Embryonic facial prominence (tissue), 1 donor: ENCODE measurements around the gene TXN.
"Not testable (repeated sequence)": the region's sequence is repeated elsewhere in the genome, so short reads cannot be mapped to it uniquely, and the experiment has no call there.

Source experiments
- DNase-seq: peaks from one replicate; pipeline ENCODE4 v3.0.0-alpha.2; 2016; ENCODE audit errors: extremely low spot score

The TXN gene

GRCh38 chr9:110257097-110257841, 962 bp upstream of the TXN start:
- no peak for DNase-seq

- DNase-seq, result no peak
Measured at GRCh38 chr9:110255463-110256379, 586 bp downstream of the TXN start.

- no peak for DNase-seq
Measured at GRCh38 chr9:110255034-110255462, 1.3 kb downstream of the TXN start.

- DNase-seq, result no peak
Measured at GRCh38 chr9:110254500-110254899, 1.8 kb downstream of the TXN start.

- DNase-seq, result no peak
Measured at GRCh38 chr9:110252509-110253139, 3.7 kb downstream of the TXN start.

- DNase-seq, result not testable (repeated sequence)
Measured at GRCh38 chr9:110251770-110252169, 4.5 kb downstream of the TXN start.

- no peak for DNase-seq
Measured at GRCh38 chr9:110251212-110251611, 5.1 kb downstream of the TXN start.

- no peak for DNase-seq
Measured at GRCh38 chr9:110249603-110250002, 6.7 kb downstream of the TXN start.

- DNase-seq, result no peak
Measured at GRCh38 chr9:110248361-110248760, 7.9 kb downstream of the TXN start.

- no peak for DNase-seq
Measured at GRCh38 chr9:110246214-110246613, 10.1 kb downstream of the TXN start.

GRCh38 chr9:110244616-110245015, 11.7 kb downstream of the TXN start:
- no peak for DNase-seq

GRCh38 chr9:110241858-110242321, 14.4 kb downstream of the TXN start:
- no peak for DNase-seq

GRCh38 chr9:110241260-110241857, 14.9 kb downstream of the TXN start:
- no peak for DNase-seq

- no peak for DNase-seq
Measured at GRCh38 chr9:110240198-110240597, 16.1 kb downstream of the TXN start.

- no peak for DNase-seq
Measured at GRCh38 chr9:110228321-110228720, 28.0 kb downstream of the TXN start.

GRCh38 chr9:110224583-110224982, 31.7 kb downstream of the TXN start:
- no peak for DNase-seq

GRCh38 chr9:110220809-110221208, 35.5 kb downstream of the TXN start:
- DNase-seq, result no peak

GRCh38 chr9:110217656-110218099, 38.6 kb downstream of the TXN start:
- no peak for DNase-seq

- DNase-seq, result no peak
Measured at GRCh38 chr9:110214586-110215355, 41.5 kb downstream of the TXN start.

- no peak for DNase-seq
Measured at GRCh38 chr9:110214090-110214489, 42.2 kb downstream of the TXN start.
